ENCODE measurements around the gene STXBP3.

- TF ChIP-seq, protein P1, sequence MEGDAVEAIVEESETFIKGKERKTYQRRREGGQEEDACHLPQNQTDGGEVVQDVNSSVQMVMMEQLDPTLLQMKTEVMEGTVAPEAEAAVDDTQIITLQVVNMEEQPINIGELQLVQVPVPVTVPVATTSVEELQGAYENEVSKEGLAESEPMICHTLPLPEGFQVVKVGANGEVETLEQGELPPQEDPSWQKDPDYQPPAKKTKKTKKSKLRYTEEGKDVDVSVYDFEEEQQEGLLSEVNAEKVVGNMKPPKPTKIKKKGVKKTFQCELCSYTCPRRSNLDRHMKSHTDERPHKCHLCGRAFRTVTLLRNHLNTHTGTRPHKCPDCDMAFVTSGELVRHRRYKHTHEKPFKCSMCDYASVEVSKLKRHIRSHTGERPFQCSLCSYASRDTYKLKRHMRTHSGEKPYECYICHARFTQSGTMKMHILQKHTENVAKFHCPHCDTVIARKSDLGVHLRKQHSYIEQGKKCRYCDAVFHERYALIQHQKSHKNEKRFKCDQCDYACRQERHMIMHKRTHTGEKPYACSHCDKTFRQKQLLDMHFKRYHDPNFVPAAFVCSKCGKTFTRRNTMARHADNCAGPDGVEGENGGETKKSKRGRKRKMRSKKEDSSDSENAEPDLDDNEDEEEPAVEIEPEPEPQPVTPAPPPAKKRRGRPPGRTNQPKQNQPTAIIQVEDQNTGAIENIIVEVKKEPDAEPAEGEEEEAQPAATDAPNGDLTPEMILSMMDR (IDR thresholded peaks at IDR 0.05 in 4 of 5, conservative IDR thresholded peaks at IDR 0.05 in 1 of 5) = no peak
- no peak for TF ChIP-seq POLR2A (IDR thresholded peaks at IDR 0.05)
These were observed 29.8 kb upstream of the STXBP3 start for GRCh38 chr1:108716437-108717230.
